NCI-H1417 treated with DMSO at 0.1 percent for 48 hours (cell line): ENCODE measurements around the gene OLA1.

ENCODE experiments used
- DNase-seq: peaks from one replicate; lab custom pipeline; 2025; lab: John Stamatoyannopoulos, UW

Gene OLA1

GRCh38 chr2:174121175-174121574 is 127.2 kb downstream of the OLA1 start:
- DNase-seq: no peak

GRCh38 chr2:174120346-174120745 is 128.0 kb downstream of the OLA1 start:
- no peak for DNase-seq

GRCh38 chr2:174117951-174118930 is 130.1 kb downstream of the OLA1 start:
- DNase-seq: no peak

- no peak for DNase-seq
Observed at GRCh38 chr2:174112073-174112472, 136.3 kb downstream of the OLA1 start.

- DNase-seq: no peak
Observed at GRCh38 chr2:174108579-174108978, 139.8 kb downstream of the OLA1 start.

- DNase-seq: no peak
Observed at GRCh38 chr2:174106736-174107135, 141.6 kb downstream of the OLA1 start.

- DNase-seq: no peak
Observed at GRCh38 chr2:174094542-174094941, 153.8 kb downstream of the OLA1 start.

GRCh38 chr2:174090476-174090875 is 157.9 kb downstream of the OLA1 start:
- DNase-seq: no peak

GRCh38 chr2:174088706-174089460 is 159.4 kb downstream of the OLA1 start:
- DNase-seq: no peak

- no peak for DNase-seq
Observed at GRCh38 chr2:174086708-174087107, 161.6 kb downstream of the OLA1 start.

GRCh38 chr2:174085781-174086180 is 162.6 kb downstream of the OLA1 start:
- no peak for DNase-seq

GRCh38 chr2:174083843-174084458 is 164.4 kb downstream of the OLA1 start:
- no peak for DNase-seq

GRCh38 chr2:174080672-174081121 is 167.6 kb downstream of the OLA1 start:
- no peak for DNase-seq

- DNase-seq: no peak
Observed at GRCh38 chr2:174078275-174078674, 170.1 kb downstream of the OLA1 start.

GRCh38 chr2:174076975-174077374 is 171.4 kb downstream of the OLA1 start:
- DNase-seq: no peak

- DNase-seq: no peak
Observed at GRCh38 chr2:174076040-174076439, 172.3 kb downstream of the OLA1 start.

GRCh38 chr2:174074831-174075230 is 173.5 kb downstream of the OLA1 start:
- DNase-seq: no peak

GRCh38 chr2:174072857-174073256 is 175.5 kb downstream of the OLA1 start:
- DNase-seq: no peak

- DNase-seq: no peak
Observed at GRCh38 chr2:174072069-174072468, 176.3 kb downstream of the OLA1 start.

GRCh38 chr2:174071321-174071720 is 177.0 kb downstream of the OLA1 start:
- DNase-seq: no peak

GRCh38 chr2:174070281-174070680 is 178.1 kb downstream of the OLA1 start:
- no peak for DNase-seq

- no peak for DNase-seq
Observed at GRCh38 chr2:174067815-174068214, 180.5 kb downstream of the OLA1 start.
